Fibroblast of upper back skin (primary cell): ENCODE results near the gene TOB1.
"Not testable (repeated sequence)": the region's sequence is repeated elsewhere in the genome, so short reads cannot be mapped to it uniquely, and the experiment has no call there.

Experiments
- DNase-seq: peaks from one replicate; pipeline ENCODE4 v3.0.0-alpha.2; 2013

Gene TOB1

GRCh38 chr17:50894513-50894912 lies 28.4 kb upstream of the TOB1 start:
- DNase-seq = not testable (repeated sequence)

GRCh38 chr17:50893183-50893993 lies 27.2 kb upstream of the TOB1 start:
- peak; percentile 8 for DNase-seq

- DNase-seq = no peak
These were observed 26.1 kb upstream of the TOB1 start for GRCh38 chr17:50892101-50892776.

GRCh38 chr17:50891577-50891989 lies 25.4 kb upstream of the TOB1 start:
- no peak for DNase-seq

- no peak for DNase-seq
These were observed 24.7 kb upstream of the TOB1 start for GRCh38 chr17:50890675-50891516.

GRCh38 chr17:50889528-50890118 lies 23.5 kb upstream of the TOB1 start:
- no peak for DNase-seq

- no peak for DNase-seq
These were observed 21.6 kb upstream of the TOB1 start for GRCh38 chr17:50887705-50888245.

- DNase-seq = no peak
These were observed 18.5 kb upstream of the TOB1 start for GRCh38 chr17:50884439-50885311.

- DNase-seq = no peak
These were observed 17.8 kb upstream of the TOB1 start for GRCh38 chr17:50883850-50884438.

- DNase-seq = peak; percentile 67
These were observed 16.7 kb upstream of the TOB1 start for GRCh38 chr17:50882851-50883250.

- no peak for DNase-seq
These were observed 15.0 kb upstream of the TOB1 start for GRCh38 chr17:50881182-50881581.

- no peak for DNase-seq
These were observed 12.9 kb upstream of the TOB1 start for GRCh38 chr17:50879086-50879485.

GRCh38 chr17:50877838-50878237 lies 11.7 kb upstream of the TOB1 start:
- DNase-seq = no peak

- DNase-seq = not testable (repeated sequence)
These were observed 10.9 kb upstream of the TOB1 start for GRCh38 chr17:50877042-50877441.

- DNase-seq = no peak
These were observed 8.9 kb upstream of the TOB1 start for GRCh38 chr17:50875074-50875473.

GRCh38 chr17:50872710-50873424 lies 6.7 kb upstream of the TOB1 start:
- DNase-seq = peak; percentile 41

GRCh38 chr17:50871898-50872297 lies 5.7 kb upstream of the TOB1 start:
- DNase-seq = no peak

GRCh38 chr17:50871364-50871763 lies 5.2 kb upstream of the TOB1 start:
- no peak for DNase-seq

GRCh38 chr17:50868602-50869001 lies 2.4 kb upstream of the TOB1 start:
- no peak for DNase-seq

- DNase-seq = no peak
These were observed 1.9 kb upstream of the TOB1 start for GRCh38 chr17:50868140-50868438.
